Ishikawa (cell line): ENCODE data around the gene ADCY7.

ENCODE experiments used
- CREB1 ChIP-seq: IDR thresholded peaks from 2 replicates; pipeline ENCODE4 v1.6.1; 2012; ENCODE audit warnings: low read depth
- EGR1 ChIP-seq: IDR thresholded peaks from 2 replicates; pipeline ENCODE4 v1.6.1; 2012
- EP300 ChIP-seq: IDR thresholded peaks from 2 replicates; pipeline ENCODE4 v1.6.1; 2012; ENCODE audit warnings: borderline replicate concordance
- FOXM1 ChIP-seq: IDR thresholded peaks from 2 replicates; pipeline ENCODE4 v1.6.1; 2012; ENCODE audit warnings: low read depth, borderline replicate concordance
- RAD21 ChIP-seq: IDR thresholded peaks from 2 replicates; pipeline ENCODE4 v1.6.1; 2012; ENCODE audit warnings: low read depth
- TEAD4 ChIP-seq: IDR thresholded peaks from 2 replicates; pipeline ENCODE4 v1.6.1; 2012
- YY1 ChIP-seq: IDR thresholded peaks from 2 replicates; pipeline ENCODE4 v1.6.1; 2012; ENCODE audit warnings: low read depth
- TF ChIP-seq, protein P1 (sequence below): IDR thresholded peaks from 2 replicates; pipeline ENCODE4 v1.6.1; 2012
- TF ChIP-seq, protein P2 (sequence below): IDR thresholded peaks from 2 replicates; pipeline ENCODE4 v1.6.1; 2012; ENCODE audit warnings: low read depth, mild to moderate bottlenecking

DNA sequence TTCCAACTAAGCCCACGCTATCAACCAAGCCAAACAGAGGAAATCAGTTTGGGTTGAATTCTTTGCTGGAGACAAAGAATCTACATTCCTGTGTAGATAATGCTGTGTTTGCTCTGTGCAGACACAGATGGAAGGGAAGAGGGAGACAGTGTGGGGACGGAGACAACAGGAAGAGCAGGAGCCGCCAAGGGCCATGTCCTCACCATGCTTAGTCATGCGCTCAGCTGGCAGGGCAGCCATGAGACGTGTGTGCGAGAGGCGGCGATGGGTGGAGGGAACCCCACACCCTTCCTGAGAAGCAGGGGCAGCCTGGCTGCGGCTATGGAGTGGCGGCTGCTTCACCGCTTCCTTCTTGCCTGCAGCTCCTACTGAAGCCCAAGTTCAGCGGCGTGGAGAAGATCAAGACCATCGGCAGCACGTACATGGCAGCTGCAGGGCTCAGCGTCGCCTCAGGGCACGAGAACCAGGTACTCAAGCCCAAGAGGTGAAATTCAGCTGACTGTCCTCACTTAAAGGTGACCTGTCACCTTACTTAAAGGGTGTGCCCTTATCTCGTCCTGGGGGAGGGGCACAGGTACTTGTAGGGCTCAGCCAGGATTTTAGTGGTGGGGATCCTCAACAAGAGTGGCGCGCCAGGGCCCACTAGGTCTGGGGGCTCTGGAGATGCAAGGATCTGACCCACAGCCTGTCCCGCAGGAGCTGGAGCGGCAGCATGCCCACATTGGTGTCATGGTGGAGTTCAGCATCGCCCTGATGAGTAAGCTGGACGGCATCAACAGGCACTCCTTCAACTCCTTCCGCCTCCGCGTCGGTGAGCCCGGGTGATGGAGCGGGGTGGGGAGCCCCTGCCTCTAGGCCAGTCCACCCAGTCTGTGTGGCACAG, 47.5 kb downstream of the ADCY7 start:
- TF ChIP-seq, protein P1, sequence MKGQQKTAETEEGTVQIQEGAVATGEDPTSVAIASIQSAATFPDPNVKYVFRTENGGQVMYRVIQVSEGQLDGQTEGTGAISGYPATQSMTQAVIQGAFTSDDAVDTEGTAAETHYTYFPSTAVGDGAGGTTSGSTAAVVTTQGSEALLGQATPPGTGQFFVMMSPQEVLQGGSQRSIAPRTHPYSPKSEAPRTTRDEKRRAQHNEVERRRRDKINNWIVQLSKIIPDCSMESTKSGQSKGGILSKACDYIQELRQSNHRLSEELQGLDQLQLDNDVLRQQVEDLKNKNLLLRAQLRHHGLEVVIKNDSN = no peak
- no peak for TF ChIP-seq FOXM1
- no peak for TF ChIP-seq EGR1
- no peak for TF ChIP-seq EP300
- no peak for TF ChIP-seq TEAD4
- TF ChIP-seq, protein P2, sequence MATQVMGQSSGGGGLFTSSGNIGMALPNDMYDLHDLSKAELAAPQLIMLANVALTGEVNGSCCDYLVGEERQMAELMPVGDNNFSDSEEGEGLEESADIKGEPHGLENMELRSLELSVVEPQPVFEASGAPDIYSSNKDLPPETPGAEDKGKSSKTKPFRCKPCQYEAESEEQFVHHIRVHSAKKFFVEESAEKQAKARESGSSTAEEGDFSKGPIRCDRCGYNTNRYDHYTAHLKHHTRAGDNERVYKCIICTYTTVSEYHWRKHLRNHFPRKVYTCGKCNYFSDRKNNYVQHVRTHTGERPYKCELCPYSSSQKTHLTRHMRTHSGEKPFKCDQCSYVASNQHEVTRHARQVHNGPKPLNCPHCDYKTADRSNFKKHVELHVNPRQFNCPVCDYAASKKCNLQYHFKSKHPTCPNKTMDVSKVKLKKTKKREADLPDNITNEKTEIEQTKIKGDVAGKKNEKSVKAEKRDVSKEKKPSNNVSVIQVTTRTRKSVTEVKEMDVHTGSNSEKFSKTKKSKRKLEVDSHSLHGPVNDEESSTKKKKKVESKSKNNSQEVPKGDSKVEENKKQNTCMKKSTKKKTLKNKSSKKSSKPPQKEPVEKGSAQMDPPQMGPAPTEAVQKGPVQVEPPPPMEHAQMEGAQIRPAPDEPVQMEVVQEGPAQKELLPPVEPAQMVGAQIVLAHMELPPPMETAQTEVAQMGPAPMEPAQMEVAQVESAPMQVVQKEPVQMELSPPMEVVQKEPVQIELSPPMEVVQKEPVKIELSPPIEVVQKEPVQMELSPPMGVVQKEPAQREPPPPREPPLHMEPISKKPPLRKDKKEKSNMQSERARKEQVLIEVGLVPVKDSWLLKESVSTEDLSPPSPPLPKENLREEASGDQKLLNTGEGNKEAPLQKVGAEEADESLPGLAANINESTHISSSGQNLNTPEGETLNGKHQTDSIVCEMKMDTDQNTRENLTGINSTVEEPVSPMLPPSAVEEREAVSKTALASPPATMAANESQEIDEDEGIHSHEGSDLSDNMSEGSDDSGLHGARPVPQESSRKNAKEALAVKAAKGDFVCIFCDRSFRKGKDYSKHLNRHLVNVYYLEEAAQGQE = no peak
- TF ChIP-seq CREB1 = no peak
- no peak for TF ChIP-seq YY1
- no peak for TF ChIP-seq RAD21
